Loucy (cell line): ENCODE results near the gene ACTN1.

ENCODE experiments used
- H2AFZ ChIP-seq: fragments of 200-600 bp; sonication (generic); 2 replicates; pipeline ENCODE4 v1.6.0; 2016; ENCODE audit warnings: antibody characterized with exemption, mild to moderate bottlenecking, low read length, moderate library complexity
- H3F3A ChIP-seq: fragments of 200-600 bp; 2 replicates; pipeline ENCODE4 v1.6.0; 2016; ENCODE audit warnings: antibody characterized with exemption, low read depth, mild to moderate bottlenecking
- H3K27me3 ChIP-seq: fragments of 200-600 bp; sonication (generic); 2 replicates; pipeline ENCODE4 v1.6.1; 2014; ENCODE audit warnings: low read length, mild to moderate bottlenecking; ENCODE audit not compliant: insufficient read depth, poor library complexity, severe bottlenecking
- H3K36me3 ChIP-seq: fragments of 200-600 bp; sonication (generic); 2 replicates; pipeline ENCODE4 v1.6.1; 2016; ENCODE audit warnings: low read length; ENCODE audit not compliant: insufficient read depth
- H3K4me1 ChIP-seq: fragments of 200-600 bp; sonication (generic); 2 replicates; pipeline ENCODE4 v1.5.1; 2014; ENCODE audit warnings: low read length, mild to moderate bottlenecking; ENCODE audit not compliant: insufficient read depth, poor library complexity, severe bottlenecking
- H3K4me2 ChIP-seq: fragments of 200-600 bp; sonication (generic); 2 replicates; pipeline ENCODE4 v1.6.0; 2014; ENCODE audit warnings: antibody characterized with exemption, low read length, low read depth, mild to moderate bottlenecking; ENCODE audit not compliant: poor library complexity, severe bottlenecking
- H3K4me3 ChIP-seq: fragments of 200-600 bp; sonication (generic); 2 replicates; pipeline ENCODE4 v1.5.1; 2014; ENCODE audit warnings: low read length, mild to moderate bottlenecking, mixed read lengths; ENCODE audit not compliant: poor library complexity, severe bottlenecking
- H3K79me2 ChIP-seq: fragments of 200-600 bp; sonication (generic); 2 replicates; pipeline ENCODE4 v1.6.1; 2014; ENCODE audit warnings: low read length; ENCODE audit not compliant: insufficient read depth
- H3K9ac ChIP-seq: fragments of 200-600 bp; sonication (generic); 2 replicates; pipeline ENCODE4 v1.6.0; 2014; ENCODE audit warnings: mild to moderate bottlenecking, low read depth, low read length, moderate library complexity; ENCODE audit not compliant: poor library complexity, severe bottlenecking
- H3K9me2 ChIP-seq: fragments of 200-600 bp; sonication (generic); replicated peaks from 2 replicates; pipeline ENCODE4 v1.6.1; 2016; ENCODE audit warnings: low read depth, low read length, mixed read lengths
- H3K9me3 ChIP-seq: fragments of 200-600 bp; sonication (generic); 2 replicates; pipeline ENCODE4 v1.6.1; 2014; ENCODE audit warnings: mild to moderate bottlenecking, antibody characterized with exemption, low read length, low read depth; ENCODE audit not compliant: insufficient read depth
- H4K20me1 ChIP-seq: fragments of 200-600 bp; sonication (generic); 2 replicates; pipeline ENCODE4 v1.6.0; 2014; ENCODE audit warnings: antibody characterized with exemption, low read length, mild to moderate bottlenecking; ENCODE audit not compliant: insufficient read depth, poor library complexity, severe bottlenecking
- EZH2phosphoT487 ChIP-seq: fragments of 200-600 bp; IDR thresholded peaks from 2 replicates; pipeline ENCODE4 v1.6.1; 2018; ENCODE audit warnings: antibody characterized with exemption, mild to moderate bottlenecking, moderate library complexity, borderline replicate concordance
- TF ChIP-seq, protein P1 (sequence below): fragments of 200-600 bp; sonication (generic); conservative IDR thresholded peaks from 2 replicates; pipeline ENCODE4 v1.5.1; 2014; ENCODE audit warnings: mild to moderate bottlenecking, antibody characterized with exemption, low read length

Gene ACTN1

DNA sequence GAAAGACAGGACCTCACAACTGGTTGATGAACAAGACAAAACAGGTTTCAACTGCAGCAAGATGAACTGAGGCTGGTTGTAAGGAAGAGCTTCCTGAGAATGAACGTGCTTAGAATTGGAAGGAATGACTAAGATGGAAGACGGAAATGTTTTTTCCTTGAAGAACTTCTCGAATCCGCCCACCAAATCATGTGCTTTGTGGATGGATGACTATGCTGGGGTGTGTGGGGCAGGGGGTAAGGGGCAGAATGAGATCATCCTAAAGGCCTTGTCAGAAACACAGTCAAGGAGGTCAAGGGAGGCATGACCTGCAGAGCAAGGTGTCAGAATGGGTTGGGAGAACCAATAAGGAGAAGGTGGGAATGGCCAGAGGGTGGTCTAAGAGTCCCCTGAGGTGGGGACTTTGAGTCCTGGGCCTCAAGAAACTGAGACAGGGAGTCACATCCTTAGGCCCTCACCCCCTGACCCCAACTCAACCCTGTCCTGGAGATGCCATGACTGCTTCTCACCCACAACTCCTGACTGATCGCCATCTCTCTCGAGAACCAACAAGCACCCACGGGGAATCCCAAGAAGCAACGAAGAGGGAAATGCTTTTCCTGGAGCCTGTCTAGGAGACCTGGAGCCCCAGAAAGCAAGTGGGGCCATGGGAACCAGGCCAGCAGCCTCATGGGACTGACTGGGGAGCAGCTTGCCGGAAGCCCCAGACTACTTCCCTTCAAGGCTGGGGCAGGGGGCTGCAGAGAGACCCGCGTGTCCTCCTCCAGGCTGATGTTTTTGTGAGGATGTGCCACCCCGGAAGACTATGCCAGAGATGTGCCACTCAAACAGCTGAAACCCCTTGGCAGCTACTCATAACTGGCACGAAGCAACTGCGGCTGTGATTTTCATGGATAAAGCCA is 84.0 kb downstream of the ACTN1 start:
- H2AFZ ChIP-seq = no peak overlapping the region
- H3K9me3 ChIP-seq = no peaks in the 10 kb centered on the region
- H3K4me1 ChIP-seq = no peaks in the 10 kb centered on the region
- no peaks in the 10 kb centered on the region for H3K27me3 ChIP-seq
- H3K4me2 ChIP-seq = no peak overlapping the region
- H3K9me2 ChIP-seq = no peaks in the 10 kb centered on the region
- no peak for TF ChIP-seq EZH2phosphoT487
- TF ChIP-seq, protein P1, sequence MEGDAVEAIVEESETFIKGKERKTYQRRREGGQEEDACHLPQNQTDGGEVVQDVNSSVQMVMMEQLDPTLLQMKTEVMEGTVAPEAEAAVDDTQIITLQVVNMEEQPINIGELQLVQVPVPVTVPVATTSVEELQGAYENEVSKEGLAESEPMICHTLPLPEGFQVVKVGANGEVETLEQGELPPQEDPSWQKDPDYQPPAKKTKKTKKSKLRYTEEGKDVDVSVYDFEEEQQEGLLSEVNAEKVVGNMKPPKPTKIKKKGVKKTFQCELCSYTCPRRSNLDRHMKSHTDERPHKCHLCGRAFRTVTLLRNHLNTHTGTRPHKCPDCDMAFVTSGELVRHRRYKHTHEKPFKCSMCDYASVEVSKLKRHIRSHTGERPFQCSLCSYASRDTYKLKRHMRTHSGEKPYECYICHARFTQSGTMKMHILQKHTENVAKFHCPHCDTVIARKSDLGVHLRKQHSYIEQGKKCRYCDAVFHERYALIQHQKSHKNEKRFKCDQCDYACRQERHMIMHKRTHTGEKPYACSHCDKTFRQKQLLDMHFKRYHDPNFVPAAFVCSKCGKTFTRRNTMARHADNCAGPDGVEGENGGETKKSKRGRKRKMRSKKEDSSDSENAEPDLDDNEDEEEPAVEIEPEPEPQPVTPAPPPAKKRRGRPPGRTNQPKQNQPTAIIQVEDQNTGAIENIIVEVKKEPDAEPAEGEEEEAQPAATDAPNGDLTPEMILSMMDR = no peak
- H3K79me2 ChIP-seq = no peaks in the 10 kb centered on the region
- no peaks in the 10 kb centered on the region for H3F3A ChIP-seq
- H3K9ac ChIP-seq = no peak overlapping the region
- H3K36me3 ChIP-seq = peaks cover 97% of the 10 kb centered on the region; the same call in 1 of the 2 replicates
- no peaks in the 10 kb centered on the region for H4K20me1 ChIP-seq
- H3K4me3 ChIP-seq = no peak overlapping the region

DNA sequence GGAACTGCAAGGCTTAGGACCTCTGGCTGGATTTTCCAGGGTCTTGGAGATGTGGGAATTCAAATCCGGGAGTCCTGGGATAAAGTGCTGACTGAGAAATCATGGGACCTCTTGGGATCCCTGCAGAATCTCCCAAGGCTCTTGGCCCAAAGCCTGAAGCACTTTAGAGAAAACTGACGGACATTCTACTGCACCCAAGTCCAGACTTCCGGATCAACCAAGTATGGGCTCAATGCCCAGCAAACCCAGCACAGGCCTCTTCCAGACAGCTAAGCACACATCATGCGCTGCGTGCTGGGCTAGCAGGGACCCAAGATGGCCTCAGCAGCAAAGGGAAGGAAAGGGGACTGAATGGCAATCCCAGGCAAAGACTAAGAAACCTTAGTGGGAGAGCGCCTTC is 85.0 kb downstream of the ACTN1 start:
- Histone ChIP-seq H3K4me1 (no peaks in the 10 kb centered on the region), H3K9me3 (no peaks in the 10 kb centered on the region), H3K4me2 (no peak overlapping the region), H2AFZ (no peak overlapping the region), H3K36me3 (peaks cover 97% of the 10 kb centered on the region; the same call in 1 of the 2 replicates), H4K20me1 (no peaks in the 10 kb centered on the region), H3F3A (no peaks in the 10 kb centered on the region), H3K79me2 (no peaks in the 10 kb centered on the region), H3K9me2 (no peaks in the 10 kb centered on the region), H3K9ac (no peak overlapping the region), H3K4me3 (no peak overlapping the region), H3K27me3 (no peaks in the 10 kb centered on the region)
- TF ChIP-seq, protein P1 = no peak

DNA sequence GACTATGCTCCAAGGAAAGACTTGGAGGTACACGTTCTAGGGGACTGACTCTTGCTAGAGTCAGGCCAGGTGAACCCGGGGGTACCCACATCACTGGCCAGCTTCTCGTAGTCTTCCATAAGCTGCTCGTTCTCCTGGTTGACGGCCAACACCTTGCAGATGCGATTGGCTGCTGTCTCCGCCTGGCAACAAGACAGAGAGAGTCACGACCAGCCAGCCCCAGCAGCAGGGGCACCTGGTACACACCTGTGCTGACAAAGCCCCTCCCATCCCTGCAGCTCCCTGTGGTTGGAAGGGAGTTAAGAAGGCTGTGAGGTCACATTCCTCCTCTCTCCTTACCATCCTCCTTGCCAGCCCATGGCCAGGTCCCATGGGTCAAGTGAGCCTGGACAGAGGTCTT is 85.5 kb downstream of the ACTN1 start:
- TF ChIP-seq, protein P1 = no peak
- TF ChIP-seq EZH2phosphoT487 = no peak
- Histone ChIP-seq H3K9me3 (no peaks in the 10 kb centered on the region), H3K27me3 (no peaks in the 10 kb centered on the region), H4K20me1 (no peaks in the 10 kb centered on the region), H3K36me3 (peaks cover 98% of the 10 kb centered on the region; the same call in 1 of the 2 replicates), H3K4me2 (no peak overlapping the region), H3F3A (no peaks in the 10 kb centered on the region), H3K79me2 (no peaks in the 10 kb centered on the region), H2AFZ (no peak overlapping the region), H3K4me3 (no peak overlapping the region), H3K9ac (no peak overlapping the region), H3K4me1 (no peaks in the 10 kb centered on the region), H3K9me2 (no peaks in the 10 kb centered on the region)
